HUDEP-2 (cell line): Measurements from ENCODE around the gene MGMT.

Experiments
- DNase-seq, 76 experiments: peaks; one replicate each; lab custom pipeline; 2025; ENCODE audit not compliant: unreplicated experiment in 76 of 76; lab: John Stamatoyannopoulos, UW

MGMT gene

GRCh38 chr10:129675027-129675769, 208.2 kb downstream of the MGMT start:
- no peak for DNase-seq

- DNase-seq, result no peak
Measured at GRCh38 chr10:129676014-129676413, 209.0 kb downstream of the MGMT start.

GRCh38 chr10:129677377-129677927, 210.4 kb downstream of the MGMT start:
- DNase-seq, result no peak

GRCh38 chr10:129678186-129678585, 211.1 kb downstream of the MGMT start:
- DNase-seq, result no peak

GRCh38 chr10:129679207-129679606, 212.2 kb downstream of the MGMT start:
- no peak for DNase-seq

GRCh38 chr10:129680661-129681344, 213.8 kb downstream of the MGMT start:
- DNase-seq, result no peak

- no peak for DNase-seq
Measured at GRCh38 chr10:129681856-129682255, 214.8 kb downstream of the MGMT start.

GRCh38 chr10:129683519-129683918, 216.5 kb downstream of the MGMT start:
- no peak for DNase-seq

GRCh38 chr10:129683920-129684319, 216.9 kb downstream of the MGMT start:
- no peak for DNase-seq

GRCh38 chr10:129685271-129685670, 218.2 kb downstream of the MGMT start:
- DNase-seq, result no peak

- DNase-seq, result no peak
Measured at GRCh38 chr10:129689671-129690071, 222.6 kb downstream of the MGMT start.

GRCh38 chr10:129690248-129691070, 223.4 kb downstream of the MGMT start:
- no peak for DNase-seq

- no peak for DNase-seq
Measured at GRCh38 chr10:129692695-129693094, 225.7 kb downstream of the MGMT start.

GRCh38 chr10:129693382-129693781, 226.3 kb downstream of the MGMT start:
- DNase-seq, result no peak

GRCh38 chr10:129694184-129694583, 227.1 kb downstream of the MGMT start:
- DNase-seq, result no peak

GRCh38 chr10:129694691-129695243, 227.7 kb downstream of the MGMT start:
- no peak for DNase-seq

GRCh38 chr10:129695671-129696070, 228.6 kb downstream of the MGMT start:
- peak in 1 of 76 experiments; percentile 19 for DNase-seq

- DNase-seq, result no peak
Measured at GRCh38 chr10:129696636-129697035, 229.6 kb downstream of the MGMT start.

- no peak for DNase-seq
Measured at GRCh38 chr10:129697463-129698247, 230.6 kb downstream of the MGMT start.

- DNase-seq, result no peak
Measured at GRCh38 chr10:129699722-129700340, 232.8 kb downstream of the MGMT start.
